ENCODE results near the gene NBAS. TPM values are rescaled to one million over a fixed set of nuclear protein-coding genes. Genes with fewer than 3 reads are reported as not detected.

Gene NBAS
- total and polyA plus RNA-seq, 12 donors, result 26.4 to 79.1 (median 56.3) TPM

- intact Hi-C loops (cut with DNase I), result no loop called here
- TF ChIP-seq CTCF (IDR thresholded peaks at IDR 0.05), result no peak
- H3K27ac ChIP-seq, result no peak overlapping the region
- 94 to 100% methylated on average over 1 of the region's 1 CpG for WGBS, 2 donors
- H3K36me3 ChIP-seq, result peaks cover 0 to 69% (median 9%) of the 10 kb centered on the region in 9 donors
- no peak overlapping the region for H3K4me3 ChIP-seq
- H3K27me3 ChIP-seq, result no peaks in the 10 kb centered on the region
- DNase-seq (no peak), ATAC-seq (no peak)
- H3K9me3 ChIP-seq, result no peaks in the 10 kb centered on the region
- H3K4me1 ChIP-seq, result no peaks in the 10 kb centered on the region
Observed at GRCh38 chr2:15385184-15385583, 175.9 kb downstream of the NBAS start.

DNA sequence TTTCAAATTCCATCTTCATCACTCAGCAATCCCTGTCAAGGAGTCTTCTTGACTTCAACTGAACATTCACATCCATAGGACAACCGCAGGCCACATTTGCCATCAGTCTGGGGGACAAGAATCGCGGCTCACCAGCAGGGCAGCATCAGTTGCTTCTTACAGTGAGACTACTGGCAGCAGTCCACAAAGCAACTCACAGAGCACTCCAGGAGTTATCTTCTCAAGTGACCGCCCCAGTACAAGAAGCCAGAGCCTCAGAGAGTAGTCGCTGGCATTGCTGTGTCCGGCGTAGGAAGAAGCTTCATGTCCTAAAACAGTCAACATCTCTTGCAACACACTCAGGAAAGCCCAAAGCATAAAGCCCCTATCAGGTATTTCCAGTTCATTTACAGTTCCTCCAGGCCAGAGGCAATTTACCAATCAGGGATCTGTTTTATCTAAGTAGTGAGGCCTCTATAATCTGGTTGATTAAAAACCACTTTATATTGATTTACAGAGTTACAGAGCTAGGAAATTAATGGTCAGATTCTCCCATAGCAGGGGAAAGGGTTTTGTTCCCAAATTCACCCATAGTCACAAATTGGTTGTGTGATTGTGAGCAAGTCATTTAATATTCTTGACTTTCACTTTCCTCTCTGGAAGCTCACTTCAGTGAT lies 177.3 kb downstream of the NBAS start:
- Histone ChIP-seq H3K27me3 (no peaks in the 10 kb centered on the region), H3K4me1 (no peaks in the 10 kb centered on the region), H3K4me3 (no peak overlapping the region), H3K9me3 (no peaks in the 10 kb centered on the region), H3K27ac (no peak overlapping the region), H3K36me3 (peaks cover 0 to 69% (median 9%) of the 10 kb centered on the region in 9 donors)
- 81 to 84% methylated on average over 7 of the region's 7 CpGs for WGBS, 2 donors
- no peak for TF ChIP-seq CTCF (IDR thresholded peaks at IDR 0.05)
- ATAC-seq (no peak), DNase-seq (no peak)
- intact Hi-C loops (cut with DNase I), result no loop called here

- TF ChIP-seq CTCF (IDR thresholded peaks at IDR 0.05), result no peak
- Histone ChIP-seq H3K4me1 (no peaks in the 10 kb centered on the region), H3K27me3 (no peaks in the 10 kb centered on the region), H3K36me3 (peaks cover 0 to 91% (median 5%) of the 10 kb centered on the region in 9 donors), H3K27ac (no peak overlapping the region), H3K4me3 (no peak overlapping the region), H3K9me3 (no peaks in the 10 kb centered on the region)
- intact Hi-C loops (cut with DNase I), result no loop called here
- no peak for ATAC-seq
- DNase-seq, result no peak
- 82 to 88% methylated on average over 6 of the region's 6 CpGs for WGBS, 2 donors
Observed at GRCh38 chr2:15378148-15378908, 182.8 kb downstream of the NBAS start.

DNA sequence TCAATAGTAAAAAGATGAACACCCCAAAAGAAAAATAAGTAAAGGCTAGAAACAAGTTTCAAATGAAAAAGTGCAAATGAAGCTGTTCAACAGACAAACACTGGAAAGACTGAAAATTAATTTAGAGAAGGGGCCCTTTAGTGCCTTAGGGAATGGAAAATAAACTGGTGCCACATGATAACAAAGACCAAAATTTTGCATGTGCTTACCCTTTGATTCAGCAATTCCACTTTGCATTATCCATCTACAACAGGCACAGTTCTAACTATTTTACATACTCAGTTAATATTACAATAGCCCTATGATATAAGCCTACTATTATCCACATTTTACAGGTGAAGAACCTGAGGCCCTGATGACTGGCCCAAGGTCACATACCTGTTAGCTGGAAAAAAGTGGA lies 183.9 kb downstream of the NBAS start:
- H3K27me3 ChIP-seq, result no peaks in the 10 kb centered on the region
- TF ChIP-seq CTCF (IDR thresholded peaks at IDR 0.05), result no peak
- no peak for DNase-seq
- intact Hi-C loops (cut with DNase I), result no loop called here
- no peak overlapping the region for H3K4me3 ChIP-seq
- H3K36me3 ChIP-seq, result peaks cover 0 to 91% (median 7%) of the 10 kb centered on the region in 9 donors
- no peaks in the 10 kb centered on the region for H3K4me1 ChIP-seq
- no peaks in the 10 kb centered on the region for H3K9me3 ChIP-seq
- no peak for ATAC-seq
- no peak overlapping the region for H3K27ac ChIP-seq

All from heart right ventricle (tissue), 16 donors.